GM18502 (cell line): ENCODE results near the gene LRRC3B.
"Not testable (repeated sequence)": the region's sequence is repeated elsewhere in the genome, so short reads cannot be mapped to it uniquely, and the experiment has no call there.

Experiments used
- ATAC-seq: cut with Tn5 transposase; IDR thresholded peaks from one replicate; pipeline ENCODE4 v1.9.1; 2021; ENCODE audit warnings: mild to moderate bottlenecking; ENCODE audit not compliant: unreplicated experiment, poor library complexity

The LRRC3B gene, protein sequence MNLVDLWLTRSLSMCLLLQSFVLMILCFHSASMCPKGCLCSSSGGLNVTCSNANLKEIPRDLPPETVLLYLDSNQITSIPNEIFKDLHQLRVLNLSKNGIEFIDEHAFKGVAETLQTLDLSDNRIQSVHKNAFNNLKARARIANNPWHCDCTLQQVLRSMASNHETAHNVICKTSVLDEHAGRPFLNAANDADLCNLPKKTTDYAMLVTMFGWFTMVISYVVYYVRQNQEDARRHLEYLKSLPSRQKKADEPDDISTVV

DNA sequence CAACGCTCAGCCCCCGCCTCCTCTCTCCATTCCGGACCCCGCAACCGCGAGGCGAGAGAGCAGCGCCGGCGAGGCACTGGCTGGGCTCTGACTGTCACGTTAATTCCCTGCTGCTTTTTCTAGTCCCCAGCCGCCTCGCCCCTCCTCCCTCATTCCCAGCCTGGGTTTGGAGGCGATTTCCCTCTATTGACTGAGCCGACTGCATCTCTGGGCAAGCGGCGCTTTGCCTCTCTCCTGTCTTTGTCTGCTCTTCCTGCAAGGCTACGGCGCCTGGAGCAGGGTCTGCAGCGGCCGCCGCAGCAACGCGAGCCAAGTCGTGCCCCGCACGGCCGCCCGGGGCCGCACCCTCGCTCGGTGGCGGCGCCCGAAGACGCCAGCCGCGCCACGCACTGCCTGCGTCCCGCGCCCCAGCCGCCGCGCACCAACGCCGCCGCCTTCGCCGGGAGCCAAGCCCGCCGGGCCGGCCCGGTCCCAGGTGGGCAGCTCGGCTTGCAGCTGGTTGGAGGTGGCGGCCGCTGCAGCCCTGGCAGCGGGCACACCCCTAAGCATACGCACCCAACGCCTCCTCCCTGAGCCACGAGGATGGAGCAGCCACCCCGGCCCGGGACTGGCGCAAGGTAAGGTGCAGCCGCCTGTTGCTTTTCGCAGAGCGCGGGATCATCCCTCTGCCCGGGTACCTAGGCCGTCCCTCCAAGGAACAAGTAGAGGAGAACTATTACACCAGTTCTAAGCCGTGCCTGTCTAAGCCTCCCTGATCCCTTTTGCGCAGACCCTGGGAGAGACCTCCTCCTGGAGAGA lies at the start of gene LRRC3B:
LRRC3B (plus strand) TSS at position 152 of the 798 bp plus-strand sequence. CDS start 86,901 bp downstream, outside the sequence.
- ATAC-seq: no peak

DNA sequence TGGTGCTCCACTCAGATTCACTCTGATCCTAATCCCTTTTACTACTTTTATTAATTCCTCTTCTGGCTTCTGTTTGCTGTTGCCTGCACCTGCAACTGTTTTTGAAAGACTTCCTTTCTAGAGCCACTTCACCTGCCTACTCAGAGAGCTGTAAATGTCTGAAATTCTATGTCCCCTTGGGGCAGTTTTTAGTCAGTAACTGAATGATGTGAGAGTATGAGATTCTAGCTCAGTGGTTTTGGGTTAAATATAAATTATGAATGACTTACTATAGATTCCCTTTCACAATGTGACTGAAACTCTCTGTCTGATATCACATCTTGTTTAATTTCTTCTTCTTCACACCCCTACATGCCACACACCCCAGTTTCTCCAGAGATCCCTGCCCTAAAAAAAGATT lies 47.8 kb upstream of the LRRC3B start:
- no peak for ATAC-seq

DNA sequence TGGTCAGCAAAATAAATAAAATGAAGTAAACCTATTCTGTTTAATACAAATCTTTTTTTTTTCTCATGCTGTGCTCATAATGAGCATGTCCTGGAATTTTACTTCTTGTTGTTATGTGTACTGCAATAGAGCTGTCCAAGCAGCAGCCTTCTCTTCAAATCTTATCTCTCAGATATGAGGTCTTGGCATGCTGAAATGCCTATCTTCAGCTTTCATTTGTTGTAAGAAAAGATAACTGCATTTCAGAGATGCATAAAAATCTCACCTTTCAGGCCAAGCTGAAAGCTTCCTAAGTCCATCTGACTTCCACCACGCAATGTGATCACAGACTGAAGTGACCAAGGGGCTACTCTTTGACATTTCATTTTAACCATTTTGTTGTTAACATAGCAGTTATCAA lies 43.5 kb upstream of the LRRC3B start:
- no peak for ATAC-seq

DNA sequence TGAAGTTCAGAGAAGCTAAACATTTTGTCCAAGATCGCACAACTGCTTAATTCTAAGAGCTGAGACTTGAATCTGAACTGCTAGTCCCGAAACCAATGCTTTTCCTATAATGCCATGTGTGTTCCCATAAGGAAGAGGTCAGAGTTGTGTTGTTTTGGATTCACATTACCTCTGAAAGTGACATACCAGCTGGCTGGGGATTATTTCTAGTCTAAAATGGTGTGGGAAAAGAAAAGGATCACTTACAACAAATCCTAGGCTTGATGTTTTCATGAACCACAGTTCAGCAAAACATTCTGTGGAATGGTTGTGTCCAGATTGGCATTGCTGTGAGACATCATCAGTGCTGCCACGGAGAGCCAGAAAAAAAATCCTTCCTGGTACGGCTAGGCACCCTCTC lies 35.0 kb upstream of the LRRC3B start:
- ATAC-seq: no peak

DNA sequence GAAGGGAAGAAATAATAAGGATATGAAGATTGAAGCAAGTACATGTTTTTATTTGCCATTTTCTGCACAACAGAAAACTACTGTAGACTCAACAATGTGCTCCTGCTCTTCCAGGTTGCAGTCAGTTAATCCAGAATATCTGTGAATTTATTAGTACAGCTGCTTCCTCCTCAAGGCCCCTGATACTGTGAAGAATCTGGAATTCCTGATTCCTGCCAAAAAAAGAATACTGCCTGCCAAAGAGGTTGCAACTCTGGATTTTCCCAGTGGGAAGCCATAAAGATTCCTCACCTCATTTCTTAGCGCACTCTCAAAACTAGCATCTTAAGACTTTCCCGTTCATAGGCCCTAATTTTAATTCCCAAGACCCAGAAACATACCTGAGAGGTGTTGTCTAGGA lies 33.6 kb upstream of the LRRC3B start:
- no peak for ATAC-seq

DNA sequence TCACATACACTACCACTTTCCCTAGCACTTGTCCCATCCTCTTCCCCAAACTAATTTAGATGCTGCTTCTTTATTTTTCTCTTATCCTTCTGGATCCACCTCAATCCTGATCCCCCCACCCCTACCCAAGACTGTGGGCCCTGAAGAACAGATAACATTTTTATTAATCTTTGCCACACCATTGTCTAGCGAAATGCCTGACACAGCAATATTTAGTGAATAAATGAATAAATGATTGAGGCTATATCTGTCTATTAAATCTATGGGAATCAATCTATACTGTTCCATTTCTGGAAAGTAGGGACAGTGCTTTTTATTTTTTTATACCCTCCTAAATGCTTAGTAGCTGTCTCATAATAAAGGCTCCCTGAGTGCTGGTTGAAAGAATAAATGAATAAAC lies 32.9 kb upstream of the LRRC3B start:
- no peak for ATAC-seq

DNA sequence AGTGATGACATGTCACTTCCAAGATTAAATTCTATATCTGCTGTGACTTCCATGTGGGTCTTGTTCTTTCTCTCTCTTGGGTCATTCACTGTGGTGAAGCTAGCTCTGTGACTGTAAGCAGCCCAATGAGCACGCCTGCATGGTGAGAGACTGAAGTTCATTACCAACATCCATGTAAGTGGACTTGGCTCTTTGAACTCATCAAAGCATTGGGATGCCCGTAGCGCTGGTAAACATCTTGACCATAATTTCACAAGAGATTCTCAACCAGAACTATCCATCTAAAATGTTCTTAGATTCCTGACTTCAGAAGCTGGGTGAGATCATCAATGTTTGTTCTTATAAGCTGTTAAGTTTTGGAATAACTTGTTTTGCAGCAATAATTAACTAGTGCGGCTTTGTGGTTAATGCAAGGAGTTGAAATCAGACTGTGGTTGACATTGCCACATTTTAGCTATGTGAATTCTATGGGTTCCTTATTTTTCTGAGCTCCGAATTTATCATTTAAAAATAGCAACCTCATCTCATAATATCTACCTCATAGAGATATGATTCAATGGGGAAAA lies 31.6 kb upstream of the LRRC3B start:
- ATAC-seq: no peak

DNA sequence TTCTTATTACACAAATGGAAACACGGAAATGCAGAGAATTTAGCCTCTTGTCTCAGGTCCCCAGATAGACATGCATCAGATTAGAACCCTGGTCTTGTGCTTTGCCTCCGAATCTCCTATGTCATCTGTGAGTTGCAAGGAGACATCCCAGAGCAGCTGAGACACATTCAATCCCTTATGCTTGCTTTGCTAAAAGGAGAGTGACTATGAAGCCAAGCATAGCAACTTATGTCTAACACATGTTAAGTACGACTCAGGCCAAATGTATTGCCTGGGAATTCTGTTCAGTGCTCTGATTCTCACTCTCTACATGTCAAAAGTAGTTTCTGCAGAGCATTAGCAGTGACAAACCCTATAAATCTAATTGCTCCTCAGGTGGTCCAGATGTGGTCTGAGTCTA lies 30.6 kb upstream of the LRRC3B start:
- no peak for ATAC-seq

DNA sequence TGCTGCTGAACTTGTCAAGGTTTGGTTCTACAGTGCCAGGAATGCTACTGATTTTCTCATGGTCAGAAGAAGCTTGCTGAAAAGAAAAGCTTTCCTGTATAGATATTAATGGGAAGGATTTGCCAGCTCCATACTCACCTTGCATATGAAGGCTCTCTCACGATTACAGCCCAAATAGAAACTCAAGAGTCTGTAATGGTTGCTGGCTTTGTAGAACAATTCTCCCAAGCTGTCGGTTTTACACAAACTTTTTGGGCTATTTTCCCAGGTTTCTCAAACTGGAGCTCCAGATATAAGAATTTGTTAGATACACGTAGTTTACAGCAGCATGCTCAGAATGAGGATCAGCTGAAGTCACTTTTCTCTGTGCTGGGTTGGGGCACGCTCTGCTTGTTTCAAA lies 30.1 kb upstream of the LRRC3B start:
- ATAC-seq: no peak

DNA sequence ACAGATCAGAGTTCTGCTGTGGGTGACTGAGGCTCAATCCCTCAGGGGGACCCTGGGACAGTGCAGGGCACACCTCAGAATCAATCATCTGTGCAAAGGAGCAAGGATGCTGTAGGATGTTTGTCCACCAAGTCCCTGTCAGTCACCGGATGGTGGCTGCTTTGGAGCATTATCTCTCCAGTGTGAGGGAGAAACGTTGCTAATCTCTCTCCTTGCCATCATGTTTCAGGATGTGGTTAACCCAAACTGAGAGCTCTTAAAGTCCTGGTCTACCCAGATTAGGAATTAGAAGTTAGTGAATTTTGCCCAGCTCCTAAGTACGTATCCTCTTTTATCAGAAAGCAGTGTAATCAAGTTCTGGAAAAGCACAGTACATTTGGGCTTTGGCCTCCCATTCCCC lies 26.2 kb upstream of the LRRC3B start:
- no peak for ATAC-seq

DNA sequence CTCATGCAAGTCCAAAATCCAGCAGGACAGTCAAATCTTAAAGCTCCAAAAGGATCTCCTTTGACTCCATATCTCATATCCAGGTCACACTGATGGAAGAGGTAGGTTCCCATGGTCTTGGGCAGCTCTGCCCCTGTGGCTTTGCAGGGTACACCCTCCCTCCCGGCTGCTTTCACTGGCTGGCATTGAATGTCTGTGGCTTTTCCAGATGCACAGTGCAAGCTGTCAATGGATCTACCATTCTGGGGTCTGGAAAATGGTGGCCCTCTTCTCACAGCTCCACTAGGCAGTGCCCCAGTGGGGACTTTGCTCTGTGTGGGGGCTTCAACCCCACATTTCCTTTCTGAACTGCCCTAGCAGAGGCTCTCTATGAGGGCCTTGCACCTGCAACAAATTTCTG lies 19.3 kb upstream of the LRRC3B start:
- not testable (repeated sequence) for ATAC-seq

DNA sequence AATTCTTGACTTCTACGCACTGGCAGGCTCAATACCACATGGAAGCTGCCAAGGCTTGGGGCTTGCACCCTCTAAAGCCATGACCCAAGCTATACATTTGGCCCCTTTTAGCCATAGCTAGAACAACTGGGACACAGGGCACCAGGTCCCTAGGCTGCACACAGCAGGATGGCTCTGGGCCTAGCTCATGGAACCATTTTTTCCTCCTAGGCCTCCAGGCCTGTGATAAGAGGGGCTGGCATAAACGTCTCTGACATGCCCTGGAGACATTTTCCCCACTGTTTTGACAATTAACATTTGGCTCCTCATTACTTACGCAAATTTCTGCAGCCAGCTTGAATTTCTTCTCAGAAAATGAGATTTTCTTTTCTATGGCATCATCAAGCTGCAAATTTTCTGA lies 18.8 kb upstream of the LRRC3B start:
- not testable (repeated sequence) for ATAC-seq

DNA sequence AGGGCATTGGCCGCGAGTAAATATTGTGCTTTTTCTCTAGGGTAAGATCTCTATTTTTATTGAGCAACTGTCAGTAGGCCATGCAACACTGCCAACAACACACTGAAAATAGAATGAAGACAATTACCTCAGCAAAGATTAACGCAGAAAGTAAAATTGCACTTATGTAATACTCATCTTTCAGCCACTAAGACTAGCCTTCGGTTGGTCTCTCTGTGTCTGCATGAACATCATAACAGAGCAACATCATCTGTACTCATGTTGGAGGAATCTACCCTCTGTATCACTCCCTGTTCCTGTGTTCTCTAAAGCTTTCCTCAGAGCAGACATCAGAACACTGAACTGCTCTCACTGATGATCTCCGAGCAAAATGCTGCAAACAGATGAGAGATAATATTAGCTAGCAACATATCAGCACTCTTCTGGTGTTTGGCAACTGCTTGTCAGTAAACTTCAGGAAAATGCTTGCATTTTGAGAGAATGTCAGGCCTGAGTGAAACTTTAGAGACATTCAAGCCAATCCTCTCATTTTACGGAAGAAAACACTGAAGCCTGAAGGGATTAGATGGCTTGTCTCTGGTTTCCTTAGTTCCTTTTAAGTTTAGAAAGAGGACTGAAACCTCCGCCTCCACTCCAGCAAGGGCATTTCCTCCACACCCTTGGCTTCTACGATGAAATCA lies 8.4 kb upstream of the LRRC3B start:
- no peak for ATAC-seq

DNA sequence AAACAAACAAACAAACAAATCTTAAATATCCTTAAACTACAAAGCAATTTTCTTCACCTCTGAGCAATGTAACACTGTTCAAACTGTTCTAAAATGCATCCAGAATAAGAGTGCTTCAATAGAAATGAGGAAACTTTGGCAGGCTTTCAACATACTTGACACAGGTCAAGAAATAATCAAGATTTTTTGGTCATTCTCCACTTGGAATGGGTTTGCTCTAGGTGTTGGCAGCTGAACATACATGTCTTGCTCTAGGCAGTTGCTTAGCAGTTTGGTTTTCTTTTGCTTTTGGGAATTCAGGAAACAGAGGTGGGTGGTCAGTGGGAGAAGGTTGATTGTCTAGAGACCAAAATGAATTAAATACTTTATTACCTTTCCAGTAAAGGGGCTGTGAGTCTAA lies 1.4 kb upstream of the LRRC3B start:
- ATAC-seq: no peak

DNA sequence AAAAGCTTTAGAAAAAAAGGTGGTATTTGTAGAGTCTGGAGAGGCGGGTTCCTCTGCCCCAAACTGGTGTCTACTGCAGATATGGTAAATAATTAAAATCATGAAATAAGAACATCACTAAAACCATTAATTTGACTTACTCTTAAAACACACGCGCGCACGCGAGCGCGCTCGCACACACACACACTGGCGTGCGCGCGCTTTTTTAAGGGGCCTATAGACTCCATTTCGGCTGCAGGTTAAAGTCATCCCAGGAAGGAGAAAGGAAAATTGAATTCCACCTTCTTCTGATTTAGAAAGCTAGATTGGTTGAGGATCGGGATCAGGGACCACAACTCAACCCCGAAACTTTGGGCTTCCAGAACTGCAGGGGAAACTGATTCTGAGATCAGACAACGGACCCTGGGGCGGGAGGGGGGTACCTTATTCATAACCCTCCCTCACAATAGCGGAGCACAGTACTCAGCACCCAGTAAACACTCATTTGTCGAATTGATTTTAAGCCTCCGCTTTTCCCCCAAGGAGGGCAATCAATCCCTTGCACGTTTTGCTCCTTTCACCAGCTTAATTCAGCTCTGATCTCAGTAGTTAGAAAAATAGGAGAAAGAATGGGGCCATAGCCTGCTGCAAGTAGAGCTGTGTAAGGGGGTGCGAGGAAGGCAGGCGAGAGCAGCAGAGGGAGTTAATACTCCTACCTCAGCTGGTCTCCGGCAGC lies 509 bp upstream of the LRRC3B start:
- ATAC-seq: no peak

DNA sequence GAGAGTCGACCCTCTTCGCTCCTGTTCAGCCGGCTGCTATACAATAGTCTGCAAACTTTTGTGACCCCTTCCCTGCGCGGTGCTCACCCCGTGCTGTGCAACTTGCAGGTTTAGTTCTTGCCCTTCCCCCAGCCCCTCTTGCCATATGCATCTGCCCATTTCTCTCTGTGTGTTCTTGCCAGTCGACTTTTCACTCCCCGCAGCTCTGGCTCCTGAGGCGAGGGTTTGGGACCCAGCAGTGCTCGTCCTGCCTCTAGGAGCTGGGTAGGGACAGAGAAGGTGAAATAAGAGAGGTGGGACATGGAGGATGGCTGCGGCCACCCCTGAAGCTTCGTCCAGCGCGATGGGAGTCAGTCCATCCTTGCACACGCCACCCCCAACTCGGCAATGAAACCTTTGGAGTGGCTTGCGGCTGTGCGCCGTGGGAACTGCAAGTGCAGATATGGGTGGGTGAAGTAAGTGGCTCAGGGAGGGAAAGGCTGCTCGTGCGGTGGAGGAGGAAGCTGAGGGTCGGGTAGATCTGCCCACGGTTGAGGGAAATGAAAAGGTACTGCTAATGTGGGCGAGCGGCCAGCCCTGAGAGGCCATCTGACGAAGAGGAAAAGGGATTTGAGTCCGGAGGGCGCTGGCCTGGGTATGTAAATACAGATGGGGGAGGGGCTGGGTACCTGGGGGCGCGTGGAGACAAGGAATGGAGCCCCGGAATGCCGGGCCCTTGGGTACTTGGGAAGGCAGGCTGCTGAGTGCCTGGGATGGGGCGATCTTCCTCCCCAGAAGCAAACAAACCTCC lies 1.0 kb downstream of the LRRC3B start:
- ATAC-seq: no peak

DNA sequence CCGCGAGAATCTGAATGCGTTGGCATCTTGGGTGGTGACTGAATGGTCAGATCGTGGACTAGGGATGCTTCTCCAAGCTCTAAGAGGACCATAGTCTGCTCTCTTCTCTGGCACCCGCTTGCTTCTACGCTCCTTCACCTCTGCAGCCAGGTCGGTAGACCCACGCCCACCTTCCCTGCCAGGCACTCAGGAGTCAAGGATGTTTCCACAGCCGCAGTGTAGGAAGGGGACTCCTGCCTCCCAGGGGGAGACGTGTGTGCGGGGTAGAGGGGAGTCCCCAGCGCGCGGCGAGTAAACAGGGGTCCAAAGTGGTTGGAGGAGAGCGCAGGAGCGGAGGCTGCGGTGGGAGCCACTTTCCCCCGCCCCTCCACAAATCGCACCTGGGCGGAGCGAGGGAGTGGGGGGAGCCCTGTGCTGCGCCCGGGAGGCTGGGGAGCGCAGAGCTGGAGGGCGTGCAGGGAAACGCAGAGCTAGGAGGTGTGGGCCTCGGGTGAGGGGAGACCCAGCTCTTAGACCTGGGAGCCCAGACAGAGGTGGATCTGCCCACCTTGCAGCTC lies 1.7 kb downstream of the LRRC3B start:
- no peak for ATAC-seq

DNA sequence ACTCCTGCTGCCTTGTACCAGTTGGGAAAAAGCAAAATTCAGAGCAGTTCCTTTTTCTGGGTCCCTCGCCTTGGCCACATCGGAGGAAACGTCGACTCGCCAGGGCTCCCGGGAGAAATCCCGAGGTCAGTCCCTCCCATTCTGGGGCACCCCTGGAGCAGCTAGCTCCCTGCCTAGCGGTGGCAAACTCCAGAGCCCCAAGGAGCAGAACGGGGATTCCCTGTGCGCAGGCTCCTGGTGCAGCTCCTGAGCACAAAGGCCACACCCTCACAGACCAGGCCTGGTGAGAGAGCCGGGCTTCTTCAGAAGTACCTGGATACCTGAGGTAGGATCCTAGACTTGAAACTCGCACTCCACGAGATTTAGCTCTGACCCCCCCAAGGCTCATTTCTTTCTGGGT lies 2.6 kb downstream of the LRRC3B start:
- no peak for ATAC-seq

DNA sequence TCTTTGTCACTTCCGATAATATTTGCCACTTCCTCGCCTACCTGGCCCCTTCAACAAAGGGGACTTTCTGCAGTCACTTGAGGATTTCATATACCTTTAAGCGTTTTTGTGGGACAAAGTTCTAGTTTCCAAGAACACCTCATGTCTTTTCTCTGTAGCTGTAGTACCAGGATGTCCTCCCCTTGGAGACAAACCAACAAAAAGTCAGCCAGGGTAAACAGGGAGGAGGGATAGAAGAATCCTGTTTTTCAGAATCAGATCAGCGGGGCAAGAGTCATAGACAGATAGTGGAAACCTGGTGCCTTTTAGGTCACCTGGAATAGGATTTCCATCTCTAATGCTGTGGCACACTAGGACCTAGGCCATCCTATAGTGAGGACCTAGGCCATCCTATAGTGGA lies 4.5 kb downstream of the LRRC3B start:
- ATAC-seq: no peak
